Liver (tissue), 9 donors: ENCODE data around the gene ZSWIM2. TPM values are rescaled to one million over a fixed set of nuclear protein-coding genes. Genes with fewer than 3 reads are reported as not detected.

Source experiments
- DNase-seq: peaks from one replicate; pipeline ENCODE4 v3.0.0-alpha.2; 2017; ENCODE audit warnings: low spot score
- H3K27ac ChIP-seq, 2 donors: one replicate each; pipeline ENCODE4 v1.7.0; 2013; ENCODE audit warnings: inconsistent platforms in 2 of 2, low read length in 2 of 2, control low read depth in 1 of 2, low read depth in 1 of 2, mild to moderate bottlenecking in 1 of 2
- H3K27me3 ChIP-seq, 4 donors: one replicate each; pipeline versions ENCODE4 v1.6.1 to v1.7.0; 2013; ENCODE audit warnings: low read length in 3 of 4, inconsistent platforms in 1 of 4, mild to moderate bottlenecking in 1 of 4, moderate library complexity in 1 of 4; ENCODE audit not compliant: control insufficient read depth in 4 of 4, insufficient read depth in 4 of 4
- H3K36me3 ChIP-seq, 4 donors: one replicate each; pipeline versions ENCODE4 v1.6.1 to v1.7.0; 2013; ENCODE audit warnings: low read length in 3 of 4, mild to moderate bottlenecking in 3 of 4, low read depth in 1 of 4, moderate library complexity in 1 of 4; ENCODE audit not compliant: control insufficient read depth in 4 of 4, insufficient read depth in 3 of 4
- H3K4me1 ChIP-seq, 4 donors: one replicate each; pipeline versions ENCODE4 v1.6.1 to v1.7.0; 2013; ENCODE audit warnings: low read length in 3 of 4, mild to moderate bottlenecking in 3 of 4, moderate library complexity in 1 of 4; ENCODE audit not compliant: control insufficient read depth in 4 of 4, insufficient read depth in 4 of 4
- H3K4me3 ChIP-seq, 3 donors: one replicate each; pipeline versions ENCODE4 v1.6.1 to v1.7.0; 2013; ENCODE audit warnings: low read length in 3 of 3, control low read depth in 1 of 3, low read depth in 1 of 3, mild to moderate bottlenecking in 1 of 3
- H3K9ac ChIP-seq, 2 donors: one replicate each; pipeline ENCODE4 v1.7.0; 2013; ENCODE audit warnings: low read length in 2 of 2, mild to moderate bottlenecking in 2 of 2, moderate library complexity in 2 of 2, control low read depth in 1 of 2, low read depth in 1 of 2
- H3K9me3 ChIP-seq, 4 donors: one replicate each; pipeline versions ENCODE4 v1.6.1 to v1.7.0; 2013; ENCODE audit warnings: low read length in 3 of 4; ENCODE audit not compliant: control insufficient read depth in 4 of 4
- ATF3 ChIP-seq: IDR thresholded peaks from 2 replicates; pipeline ENCODE4 v1.6.1; 2016; ENCODE audit warnings: antibody characterized with exemption
- CTCF ChIP-seq: fragments of 150-350 bp; IDR thresholded peaks from 2 replicates; pipeline ENCODE4 v1.5.1; 2017; ENCODE audit warnings: improper control_type of control experiment, low read depth, low read length; ENCODE audit not compliant: missing input control
- EGR1 ChIP-seq, 2 donors: IDR thresholded peaks; 2 replicates each; pipeline ENCODE4 v1.6.1; 2016 to 2018; ENCODE audit warnings: antibody characterized with exemption in 2 of 2, low read depth in 2 of 2
- FOXA1 ChIP-seq: IDR thresholded peaks from 2 replicates; pipeline ENCODE4 v1.6.1; 2016; ENCODE audit warnings: antibody characterized with exemption
- FOXA2 ChIP-seq: IDR thresholded peaks from 2 replicates; pipeline ENCODE4 v1.6.1; 2016; ENCODE audit warnings: antibody characterized with exemption
- GABPA ChIP-seq, 2 donors: IDR thresholded peaks in 1 of 2; conservative IDR thresholded peaks in 1 of 2; 2 replicates each; pipeline ENCODE4 v1.6.1; 2016; ENCODE audit warnings: antibody characterized with exemption in 2 of 2, mild to moderate bottlenecking in 1 of 2, moderate library complexity in 1 of 2
- HNF4A ChIP-seq, 2 donors: conservative IDR thresholded peaks; 2 replicates each; pipeline ENCODE4 v1.6.1; 2016; ENCODE audit warnings: antibody characterized with exemption in 2 of 2, mild to moderate bottlenecking in 2 of 2
- JUND ChIP-seq, 2 donors: IDR thresholded peaks; 2 replicates each; pipeline ENCODE4 v1.6.1; 2016; ENCODE audit warnings: antibody characterized with exemption in 2 of 2
- MAX ChIP-seq: IDR thresholded peaks from 2 replicates; pipeline ENCODE4 v1.6.1; 2016; ENCODE audit warnings: antibody characterized with exemption
- NR2F2 ChIP-seq: IDR thresholded peaks from 2 replicates; pipeline ENCODE4 v1.6.1; 2016; ENCODE audit warnings: antibody characterized with exemption
- RAD21 ChIP-seq, 2 donors: IDR thresholded peaks; 2 replicates each; pipeline ENCODE4 v1.6.1; 2016; ENCODE audit warnings: antibody characterized with exemption in 2 of 2, mild to moderate bottlenecking in 2 of 2
- REST ChIP-seq: IDR thresholded peaks from 2 replicates; pipeline ENCODE4 v1.6.1; 2016; ENCODE audit warnings: antibody characterized with exemption, mild to moderate bottlenecking
- RXRA ChIP-seq, 2 donors: IDR thresholded peaks; 2 replicates each; pipeline ENCODE4 v1.6.1; 2017 to 2018; ENCODE audit warnings: antibody characterized with exemption in 2 of 2, mild to moderate bottlenecking in 1 of 2
- SP1 ChIP-seq: IDR thresholded peaks from 2 replicates; pipeline ENCODE4 v1.6.1; 2018; ENCODE audit warnings: antibody characterized with exemption, mild to moderate bottlenecking
- TAF1 ChIP-seq: conservative IDR thresholded peaks from 2 replicates; pipeline ENCODE4 v1.6.1; 2016; ENCODE audit warnings: antibody characterized with exemption, mild to moderate bottlenecking
- YY1 ChIP-seq: IDR thresholded peaks from 2 replicates; pipeline ENCODE4 v1.6.1; 2016; ENCODE audit warnings: antibody characterized with exemption, mild to moderate bottlenecking
- ZBTB33 ChIP-seq: IDR thresholded peaks from 2 replicates; pipeline ENCODE4 v1.6.1; 2016; ENCODE audit warnings: antibody characterized with exemption
- WGBS: extraction: QIAGEN DNeasy Blood & Tissue Kit; methylation state at CpG from one replicate; pipeline ENCODE4 v1.1.7; 2013; 5-methylcytosine and 5-hydroxymethylcytosine counted together
- polyA plus RNA-seq, 2 donors: library from polyadenylated mRNA; stranded (reverse) in 1 of 2; unstranded in 1 of 2; fragments of 200-250 nt in 1 of 2; fragments of >200 nt in 1 of 2; fragmentation: Nextera tagmentation in 1 of 2; extraction: Ambion mirVana in 1 of 2; gene quantifications; one replicate each; pipeline versions ENCODE4 v1.2.1 to v1.2.3, GENCODE V29; 2013 to 2015
- total RNA-seq, 2 donors: library from RNA; depleted of rRNA; stranded (reverse); fragments of >200 nt; gene quantifications; one replicate each; pipeline ENCODE4 v1.2.3, GENCODE V29; 2014
- donor health status: healthy.
- donor health status: healthy.
- donor health status: healthy.
- donor health status: healthy.
- donor health status: healthy.

ZSWIM2 gene
- total and polyA plus RNA-seq, 4 donors = not detected

GRCh38 chr2:186862869-186863709 is 14.1 kb upstream of the ZSWIM2 start:
- 5% methylated on average over 2 of the region's 2 CpGs for WGBS
- TF ChIP-seq RAD21 (IDR thresholded peaks at IDR 0.05) (peak; percentile 92 to 95), YY1 (no peak), GABPA (IDR thresholded peaks at IDR 0.05 in 1 of 2, conservative IDR thresholded peaks at IDR 0.05 in 1 of 2) (no peak), CTCF (peak; percentile 76)
- no peak for DNase-seq
- Histone ChIP-seq H3K4me3 (no peak overlapping the region), H3K27me3 (no peaks in the 10 kb centered on the region), H3K9me3 (no peaks in the 10 kb centered on the region), H3K9ac (no peak overlapping the region), H3K27ac (no peak overlapping the region), H3K4me1 (no peaks in the 10 kb centered on the region), H3K36me3 (no peaks in the 10 kb centered on the region)

- Histone ChIP-seq H3K36me3 (no peaks in the 10 kb centered on the region), H3K9me3 (no peaks in the 10 kb centered on the region), H3K27ac (no peak overlapping the region), H3K4me1 (no peaks in the 10 kb centered on the region), H3K9ac (no peak overlapping the region), H3K4me3 (no peak overlapping the region), H3K27me3 (no peaks in the 10 kb centered on the region)
- 83% methylated on average over 5 of the region's 5 CpGs for WGBS
- DNase-seq = no peak
- TF ChIP-seq REST (no peak), ZBTB33 (no peak), JUND (IDR thresholded peaks at IDR 0.05) (no peak), GABPA (IDR thresholded peaks at IDR 0.05 in 1 of 2, conservative IDR thresholded peaks at IDR 0.05 in 1 of 2) (no peak), ATF3 (no peak), RAD21 (IDR thresholded peaks at IDR 0.05) (no peak), FOXA2 (no peak), MAX (no peak), NR2F2 (no peak), SP1 (no peak), TAF1 (no peak), FOXA1 (no peak), CTCF (no peak), HNF4A (conservative IDR thresholded peaks at IDR 0.05) (no peak), YY1 (no peak), RXRA (IDR thresholded peaks at IDR 0.05) (no peak), EGR1 (IDR thresholded peaks at IDR 0.05; ENCODE audit: low read depth in 2 of 2) (no peak)
Measured at GRCh38 chr2:186855216-186855615, 6.2 kb upstream of the ZSWIM2 start.
